Panc1 (cell line): ENCODE data around the gene SSBP3. TPM values are rescaled to one million over a fixed set of nuclear protein-coding genes. Genes with fewer than 3 reads are reported as not detected.

Source experiments
- ATAC-seq: fragments of 200-7000 bp; cut with Tn5 transposase; 2 replicates; pipeline ENCODE4 v1.9.1; 2020; ENCODE audit warnings: mild to moderate bottlenecking, moderate library complexity
- BruUV-seq: library from RNA; stranded (reverse); fragments of 400-500 nt; replicated peaks from 2 replicates; lab custom pipeline; 2021; lab: Mats Ljungman, UMichigan
- CTCF ChIA-PET: fragments of 300-600 bp; sonication (Branson Sonifier 250); formaldehyde crosslinking; loops from one replicate; lab custom pipeline; 2022; ENCODE audit warnings: antibody characterized with exemption; lab: Charles Lee
- POLR2A ChIA-PET: fragments of 300-600 bp; sonication (Branson Sonifier 250); formaldehyde crosslinking; loops from one replicate; lab custom pipeline; 2022; ENCODE audit warnings: antibody characterized with exemption; lab: Charles Lee
- DNase-seq: peaks from one replicate; pipeline ENCODE4 v3.0.0-alpha.2; 2010; ENCODE audit warnings: low read depth, low spot score
- H3K27ac ChIP-seq: 2 replicates; pipeline ENCODE4 v1.5.1; 2011; ENCODE audit warnings: mild to moderate bottlenecking, low read length, inconsistent platforms
- H3K27me3 ChIP-seq: fragments of 200-500 bp; sonication (Bioruptor generic); 2 replicates; pipeline ENCODE4 v1.6.0; 2014; ENCODE audit warnings: low read length, inconsistent platforms; ENCODE audit not compliant: control insufficient read depth, insufficient read depth
- H3K36me3 ChIP-seq: fragments of 200-500 bp; sonication (Bioruptor generic); 2 replicates; pipeline ENCODE4 v1.5.1; 2014; ENCODE audit warnings: inconsistent platforms, mild to moderate bottlenecking, low read length, moderate library complexity; ENCODE audit not compliant: control insufficient read depth, insufficient read depth
- H3K4me1 ChIP-seq: 2 replicates; pipeline ENCODE4 v1.5.1; 2011; ENCODE audit warnings: inconsistent platforms, mild to moderate bottlenecking, low read length, moderate library complexity; ENCODE audit not compliant: control insufficient read depth, insufficient read depth
- H3K4me3 ChIP-seq, 2 experiments: 2 replicates each; pipeline ENCODE4 v1.5.1; 2011 to 2012; ENCODE audit warnings: low read depth in 2 of 2, low read length in 2 of 2, mild to moderate bottlenecking in 2 of 2, inconsistent platforms in 1 of 2, moderate library complexity in 1 of 2
- H3K9me3 ChIP-seq: fragments of 200-500 bp; sonication (Bioruptor generic); 2 replicates; pipeline ENCODE4 v1.5.1; 2014; ENCODE audit warnings: low read depth, mild to moderate bottlenecking, inconsistent platforms, low read length, moderate library complexity; ENCODE audit not compliant: control insufficient read depth, insufficient read depth
- CTCF ChIP-seq: fragments of 450-650 bp; IDR thresholded peaks from 2 replicates; pipeline ENCODE4 v1.5.1; 2017; ENCODE audit warnings: mild to moderate bottlenecking
- POLR2AphosphoS5 ChIP-seq: IDR thresholded peaks from 2 replicates; pipeline ENCODE4 v1.6.1; 2012; ENCODE audit warnings: mild to moderate bottlenecking, low read depth, low read length, moderate library complexity
- REST ChIP-seq, 2 experiments: IDR thresholded peaks; 2 replicates each; pipeline ENCODE4 v1.6.1; 2011 to 2012; ENCODE audit warnings: low read depth in 2 of 2, control low read depth in 1 of 2, low read length in 1 of 2, mild to moderate bottlenecking in 1 of 2, moderate library complexity in 1 of 2; ENCODE audit not compliant: insufficient read depth in 1 of 2
- SIN3A ChIP-seq: IDR thresholded peaks from 2 replicates; pipeline ENCODE4 v1.6.1; 2012; ENCODE audit warnings: low read depth, mild to moderate bottlenecking, low read length, moderate library complexity, borderline replicate concordance; ENCODE audit not compliant: insufficient read depth
- TCF7L2 ChIP-seq: IDR thresholded peaks from 2 replicates; pipeline ENCODE4 v1.6.1; 2011; ENCODE audit warnings: mild to moderate bottlenecking, low read depth, low read length, inconsistent platforms
- in situ Hi-C: cut with HindIII; loops from 2 replicates; pipeline ENCODE4 v1.10.0; 2016; ENCODE audit warnings: low sequenced_read_pairs, low pct_unique_long_range_greater_than_20kb
- intact Hi-C: fragments of 100-400 bp; cut with micrococcal nuclease; formaldehyde crosslinking; loops from one replicate; pipeline ENCODE4 v1.10.0; 2022; ENCODE audit not compliant: unreplicated experiment
- total RNA-seq: library from RNA; stranded (reverse); gene quantifications from one replicate; pipeline ENCODE4 v1.2.1, GENCODE V29; 2021; ENCODE audit not compliant: unreplicated experiment

Gene SSBP3
- total RNA-seq, 1 experiment from 2014 or later, result 22.5 TPM

DNA sequence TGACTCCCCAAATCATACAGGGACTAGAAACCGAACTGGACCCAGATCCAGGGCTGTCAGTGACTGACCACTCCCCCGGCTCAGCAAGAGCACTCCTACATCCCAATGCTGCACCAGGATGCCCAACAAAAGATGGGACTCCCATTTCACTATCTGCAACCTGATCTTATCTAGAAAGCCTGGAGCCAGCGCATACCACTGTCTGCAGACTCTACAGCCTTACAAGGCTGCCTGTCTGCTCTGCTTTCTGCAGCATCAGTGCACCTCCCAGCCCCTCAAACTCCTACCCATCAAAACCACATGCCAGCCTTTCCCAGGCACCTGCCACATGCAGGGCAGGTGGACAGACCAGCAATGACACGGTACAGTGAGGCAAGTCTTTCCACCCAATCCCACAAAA, 52.2 kb downstream of the SSBP3 start:
- Histone ChIP-seq H3K4me3 (no peak overlapping the region), H3K9me3 (no peaks in the 10 kb centered on the region), H3K4me1 (no peaks in the 10 kb centered on the region), H3K36me3 (no peaks in the 10 kb centered on the region), H3K27ac (no peak overlapping the region), H3K27me3 (no peaks in the 10 kb centered on the region)
- ChIA-PET CTCF (no interaction called here), POLR2A (no interaction called here)
- TF ChIP-seq CTCF (no peak), SIN3A (no peak), REST (IDR thresholded peaks at IDR 0.05; ENCODE audit: insufficient read depth in 1 of 2, low read depth in 2 of 2, low read length in 1 of 2) (no peak)
- no peak for ATAC-seq
- intact Hi-C loops (no loop called here), in situ Hi-C loops (no loop called here)
- no peak for DNase-seq
- no TSS peak for BruUV-seq

DNA sequence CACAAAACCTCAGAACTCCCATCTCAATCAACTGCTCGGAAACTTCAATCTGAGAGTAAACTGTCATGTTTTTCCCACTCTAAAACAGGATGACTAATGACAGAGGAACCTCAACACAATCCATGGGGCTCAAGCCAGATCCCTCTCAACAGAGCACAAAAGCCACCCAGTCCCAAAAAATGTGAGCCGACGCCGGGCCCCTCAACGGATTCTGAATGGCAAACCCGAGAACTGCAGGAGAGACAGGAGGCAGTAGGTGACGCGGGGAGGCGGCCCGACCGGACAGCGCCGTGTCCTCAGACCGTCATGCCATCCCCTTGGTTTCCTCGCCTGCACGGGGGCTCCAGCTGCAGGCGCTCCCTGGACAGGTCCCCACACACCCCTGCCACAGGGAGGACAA, 53.4 kb downstream of the SSBP3 start:
- Histone ChIP-seq H3K9me3 (no peaks in the 10 kb centered on the region), H3K36me3 (no peaks in the 10 kb centered on the region), H3K4me1 (no peaks in the 10 kb centered on the region), H3K4me3 (no peak overlapping the region), H3K27me3 (no peaks in the 10 kb centered on the region), H3K27ac (no peak overlapping the region)
- intact Hi-C loops (no loop called here), in situ Hi-C loops (no loop called here)
- ATAC-seq, result no peak
- ChIA-PET CTCF (no interaction called here), POLR2A (no interaction called here)
- no peak for TF ChIP-seq TCF7L2
- TF ChIP-seq POLR2AphosphoS5, result no peak
- no peak for TF ChIP-seq SIN3A
- no peak for TF ChIP-seq CTCF
- no peak for TF ChIP-seq REST (IDR thresholded peaks at IDR 0.05; ENCODE audit: insufficient read depth in 1 of 2, low read depth in 2 of 2, low read length in 1 of 2)
- no peak for DNase-seq
- BruUV-seq, result no TSS peak
